NCI-H1436 treated with DMSO at 0.1 percent for 48 hours (cell line): Measurements from ENCODE around the gene RNF183.
"Not testable (repeated sequence)": the region's sequence is repeated elsewhere in the genome, so short reads cannot be mapped to it uniquely, and the experiment has no call there.

Experiments
- DNase-seq: peaks from one replicate; lab custom pipeline; 2025; lab: John Stamatoyannopoulos, UW

The RNF183 gene

GRCh38 chr9:113274474-113275156 lies 28.6 kb downstream of the RNF183 start:
- DNase-seq, result no peak

GRCh38 chr9:113269871-113270270 lies 33.3 kb downstream of the RNF183 start:
- no peak for DNase-seq

- no peak for DNase-seq
Observed at GRCh38 chr9:113269355-113269754, 33.8 kb downstream of the RNF183 start.

GRCh38 chr9:113267911-113268566 lies 35.1 kb downstream of the RNF183 start:
- no peak for DNase-seq

GRCh38 chr9:113266174-113266573 lies 37.0 kb downstream of the RNF183 start:
- DNase-seq, result no peak

- no peak for DNase-seq
Observed at GRCh38 chr9:113261917-113262671, 41.1 kb downstream of the RNF183 start.

- DNase-seq, result no peak
Observed at GRCh38 chr9:113258282-113258681, 44.9 kb downstream of the RNF183 start.

- DNase-seq, result no peak
Observed at GRCh38 chr9:113257863-113258262, 45.3 kb downstream of the RNF183 start.

GRCh38 chr9:113255438-113255837 lies 47.7 kb downstream of the RNF183 start:
- DNase-seq, result no peak

GRCh38 chr9:113254991-113255390 lies 48.2 kb downstream of the RNF183 start:
- DNase-seq, result no peak

- DNase-seq, result no peak
Observed at GRCh38 chr9:113250807-113251206, 52.4 kb downstream of the RNF183 start.

GRCh38 chr9:113249661-113250060 lies 53.5 kb downstream of the RNF183 start:
- DNase-seq, result not testable (repeated sequence)

- DNase-seq, result no peak
Observed at GRCh38 chr9:113247640-113248039, 55.5 kb downstream of the RNF183 start.
